ENCODE results near the gene EPB41.
"Not testable (repeated sequence)": the region's sequence is repeated elsewhere in the genome, so short reads cannot be mapped to it uniquely, and the experiment has no call there.

Gene EPB41

DNA sequence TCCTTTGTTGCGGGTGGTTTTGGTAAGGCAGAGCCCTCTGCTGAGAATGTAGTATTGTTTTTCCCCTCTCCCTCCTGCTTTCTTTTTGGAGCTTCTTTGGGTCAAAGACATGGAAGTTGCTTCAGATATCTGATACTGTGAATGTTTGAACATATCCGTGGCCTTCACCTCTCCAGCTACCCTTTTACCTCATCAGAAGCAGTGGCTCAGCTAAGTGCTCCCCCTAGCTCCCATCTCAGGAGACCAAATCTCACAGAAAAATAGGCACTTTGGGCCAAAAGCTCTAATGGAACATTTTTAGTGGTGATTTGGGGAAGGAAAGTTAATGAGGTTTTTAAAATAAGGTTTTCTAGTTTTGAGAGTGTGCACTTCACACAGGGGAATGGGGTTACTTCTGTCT lies 203.0 kb downstream of the EPB41 start:
- no peak for DNase-seq

- DNase-seq: no peak
These were observed 205.0 kb downstream of the EPB41 start for GRCh38 chr1:29119121-29119929.

DNA sequence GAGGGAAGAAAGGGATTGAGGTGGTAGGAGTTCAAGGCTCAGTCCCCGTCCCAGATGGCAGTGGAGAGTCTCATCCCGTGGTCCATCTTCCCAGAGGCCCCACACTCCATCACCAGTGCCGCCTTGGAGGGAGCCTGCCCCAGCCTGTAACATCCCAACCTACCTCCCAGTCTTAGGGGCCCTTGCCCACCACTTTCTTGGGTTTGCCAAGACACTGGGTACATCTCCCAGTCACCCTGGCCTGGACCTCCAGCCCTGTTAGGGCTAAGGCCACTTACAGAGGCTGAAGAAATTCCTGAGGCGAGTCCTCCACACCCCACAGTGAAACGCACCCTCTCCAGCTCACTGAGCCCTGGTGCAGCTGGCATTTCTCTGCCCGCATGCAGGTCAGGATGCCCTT lies 206.0 kb downstream of the EPB41 start:
- no peak for DNase-seq

DNA sequence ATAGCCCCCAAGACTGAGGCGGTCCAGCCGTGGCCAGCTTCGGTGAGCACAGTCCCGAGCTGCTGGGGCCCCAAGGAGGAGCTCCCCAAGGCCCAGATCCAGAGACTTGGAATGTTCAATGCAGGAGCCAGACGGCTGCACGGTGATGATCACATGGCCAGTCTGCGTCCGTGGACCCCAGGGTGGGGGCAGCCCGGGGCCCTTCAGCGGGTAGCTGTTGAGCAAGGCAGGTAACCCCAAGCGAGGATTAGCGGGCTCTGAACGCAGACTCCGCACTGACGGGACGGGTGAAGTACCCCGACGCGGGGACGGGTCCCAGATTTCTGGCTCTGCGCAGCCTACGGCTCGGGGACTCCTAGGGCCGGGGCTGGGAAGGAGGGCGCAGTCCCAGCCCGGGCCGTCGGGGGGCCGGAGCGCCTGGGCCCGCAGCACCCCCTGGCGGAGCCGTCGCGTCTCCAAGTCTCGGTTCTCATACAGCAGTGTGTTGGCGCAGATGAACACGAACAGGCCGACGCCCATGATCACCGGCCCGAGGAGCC lies 206.6 kb downstream of the EPB41 start:
- peak; percentile 69 for DNase-seq

- DNase-seq: no peak
These were observed 207.2 kb downstream of the EPB41 start for GRCh38 chr1:29121516-29121935.

- no peak for DNase-seq
These were observed 207.7 kb downstream of the EPB41 start for GRCh38 chr1:29121936-29122681.

DNA sequence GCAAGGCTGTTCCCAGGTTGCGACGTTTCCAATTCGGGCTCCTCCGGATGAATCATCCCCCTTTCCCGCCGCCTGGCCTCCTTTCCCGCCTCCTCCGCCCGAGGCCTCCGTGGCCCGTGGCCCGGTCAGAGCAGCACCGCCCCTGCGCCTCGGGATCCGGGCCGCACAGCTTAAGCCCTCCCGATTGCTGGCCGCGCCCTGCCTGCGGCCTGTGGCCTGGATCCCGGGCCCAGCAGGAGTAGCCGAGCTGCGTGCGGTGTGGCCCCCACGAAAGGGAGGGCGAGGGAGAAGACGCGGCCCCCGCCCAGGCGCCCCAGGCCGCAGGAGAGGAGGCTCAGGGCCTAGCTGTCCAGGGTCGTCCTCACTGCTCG lies 208.3 kb downstream of the EPB41 start:
- DNase-seq: no peak

DNA sequence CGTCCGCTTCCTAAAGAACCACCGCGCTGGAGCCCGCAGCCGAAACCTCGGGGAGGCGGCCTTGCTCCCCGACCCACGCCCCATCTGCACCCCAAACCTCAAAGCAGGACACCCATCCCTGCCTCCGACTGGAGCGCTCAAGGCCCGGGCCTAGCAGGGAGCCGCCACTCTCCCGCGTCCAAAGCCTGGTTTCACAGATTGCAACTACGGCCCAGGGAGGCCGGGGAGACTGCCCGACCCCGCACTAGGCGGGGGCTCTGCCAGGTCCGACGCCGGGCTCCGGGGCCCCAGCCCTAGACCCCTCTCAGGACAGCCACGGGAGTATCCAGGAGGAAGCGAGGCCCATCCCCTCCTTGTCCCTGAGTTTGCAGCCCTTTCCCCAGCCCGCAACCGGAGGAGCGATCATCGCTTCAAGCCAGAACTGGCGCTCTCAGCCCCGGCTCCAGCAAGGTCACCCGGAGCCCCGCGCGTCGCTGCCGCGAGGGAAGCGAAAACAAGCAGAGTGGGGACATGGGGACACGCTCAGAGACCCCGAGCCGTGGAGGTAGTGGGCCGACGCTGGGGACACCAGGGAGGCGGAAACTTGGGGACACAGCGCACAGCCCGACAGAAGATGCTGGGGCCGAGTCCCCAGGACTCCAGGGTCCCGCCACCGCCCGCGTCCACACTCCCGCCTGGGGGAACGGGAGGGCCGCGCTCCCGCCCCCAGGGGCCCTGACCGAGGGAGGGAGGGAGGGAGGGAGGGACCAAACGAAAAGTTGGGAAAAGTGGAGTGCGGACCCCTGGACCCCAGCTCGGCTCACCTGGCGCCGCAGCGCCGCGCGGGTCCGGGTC lies 208.9 kb downstream of the EPB41 start:
- DNase-seq: no peak

- DNase-seq: no peak
These were observed 209.6 kb downstream of the EPB41 start, which contains the start of gene TMEM200B for GRCh38 chr1:29123887-29124365. TMEM200B (minus strand) TSS chr1:29123903; CDS start chr1:29121828, 2,075 bp downstream.

GRCh38 chr1:29124366-29125236 lies 210.2 kb downstream of the EPB41 start:
- DNase-seq: peak; percentile 61

DNA sequence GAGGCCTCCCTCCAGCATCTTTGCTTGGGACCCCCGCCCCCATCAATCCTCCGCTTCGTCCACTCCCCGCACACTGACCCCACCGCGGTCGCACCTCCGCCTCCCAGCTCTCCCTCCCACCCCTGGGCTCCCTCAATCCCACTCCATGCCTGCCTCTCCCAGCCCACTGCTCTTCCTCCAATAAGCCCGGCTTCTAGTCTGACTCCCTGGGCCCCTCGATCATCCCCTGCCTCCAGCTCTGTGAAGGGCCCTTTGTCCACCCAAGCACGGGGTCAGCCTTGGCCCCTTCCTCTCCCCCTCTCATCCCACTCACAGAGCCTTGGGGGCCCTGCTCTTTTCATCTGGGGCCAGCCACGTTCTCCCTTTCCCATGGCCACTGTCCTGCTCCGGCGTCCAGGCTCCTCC lies 210.9 kb downstream of the EPB41 start:
- DNase-seq: no peak

DNA sequence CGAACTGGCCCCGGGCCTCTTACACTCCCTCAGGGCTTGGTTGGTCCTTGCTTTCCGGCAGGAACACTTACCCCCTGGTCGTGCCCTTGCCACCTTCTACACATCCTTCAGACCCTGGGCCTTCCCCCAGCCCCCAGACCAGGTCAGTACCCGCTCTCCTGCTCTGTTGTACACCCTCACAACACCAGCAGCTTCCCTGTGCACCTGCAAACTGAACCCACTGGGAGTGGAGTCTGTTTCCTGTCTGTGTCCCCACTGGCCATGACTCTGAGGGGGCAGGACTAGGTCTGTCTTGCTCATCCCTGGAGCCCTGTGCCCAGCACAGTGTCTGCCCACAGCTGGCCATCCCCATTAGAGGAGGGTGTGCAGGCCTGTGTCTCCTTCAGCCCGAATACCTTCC lies 211.4 kb downstream of the EPB41 start:
- no peak for DNase-seq

GRCh38 chr1:29126198-29126597 lies 211.8 kb downstream of the EPB41 start:
- DNase-seq: no peak

- DNase-seq: no peak
These were observed 214.4 kb downstream of the EPB41 start for GRCh38 chr1:29128739-29129138.

DNA sequence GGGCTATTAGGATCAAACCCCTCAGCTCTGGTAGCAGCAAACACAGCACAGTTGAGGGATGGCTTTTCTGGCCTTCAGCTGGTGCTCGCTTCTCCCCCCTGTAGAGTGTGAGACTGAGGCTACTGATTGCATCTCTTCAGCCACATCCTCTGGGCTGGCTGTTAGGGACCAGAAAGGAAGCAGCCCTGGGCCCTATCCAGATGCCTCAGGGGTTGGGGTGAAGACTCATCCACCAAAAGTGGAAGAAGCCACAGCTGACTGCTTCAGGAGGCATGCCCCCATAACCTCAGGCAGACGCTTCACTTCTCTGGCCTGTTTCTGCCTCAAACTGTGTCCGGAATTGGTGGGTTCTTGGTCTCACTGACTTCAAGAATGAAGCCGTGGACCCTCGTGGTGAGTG lies 215.5 kb downstream of the EPB41 start:
- DNase-seq: no peak

- not testable (repeated sequence) for DNase-seq
These were observed 216.7 kb downstream of the EPB41 start for GRCh38 chr1:29131056-29131455.

- DNase-seq: no peak
These were observed 219.7 kb downstream of the EPB41 start for GRCh38 chr1:29133861-29134694.

GRCh38 chr1:29134695-29135028 lies 220.3 kb downstream of the EPB41 start:
- DNase-seq: no peak

DNA sequence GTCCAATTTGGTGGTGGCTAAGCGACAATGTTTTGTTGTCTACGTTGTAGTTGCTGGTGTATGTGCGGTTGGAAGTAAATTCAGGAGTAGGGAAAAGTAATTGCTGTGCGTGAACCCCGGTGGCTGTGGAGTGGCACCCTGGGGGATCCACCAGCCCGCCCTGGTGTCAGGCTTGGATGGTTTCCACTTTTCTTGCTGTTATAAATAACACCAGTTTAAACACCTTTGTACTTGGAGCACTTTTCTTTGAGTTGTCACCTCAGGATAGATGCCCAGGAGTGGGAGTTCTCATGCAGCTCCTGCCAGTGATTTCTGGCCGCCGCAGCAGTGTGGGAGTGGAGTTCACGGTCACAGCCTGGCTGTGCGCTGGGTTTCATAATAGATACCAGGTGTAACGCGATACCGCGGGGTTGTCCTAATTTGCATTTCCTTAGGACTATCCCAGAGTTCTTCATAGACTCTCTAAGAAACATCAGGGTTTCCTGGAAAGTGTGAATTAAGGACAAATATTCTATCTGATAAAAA lies 222.1 kb downstream of the EPB41 start:
- no peak for DNase-seq

DNA sequence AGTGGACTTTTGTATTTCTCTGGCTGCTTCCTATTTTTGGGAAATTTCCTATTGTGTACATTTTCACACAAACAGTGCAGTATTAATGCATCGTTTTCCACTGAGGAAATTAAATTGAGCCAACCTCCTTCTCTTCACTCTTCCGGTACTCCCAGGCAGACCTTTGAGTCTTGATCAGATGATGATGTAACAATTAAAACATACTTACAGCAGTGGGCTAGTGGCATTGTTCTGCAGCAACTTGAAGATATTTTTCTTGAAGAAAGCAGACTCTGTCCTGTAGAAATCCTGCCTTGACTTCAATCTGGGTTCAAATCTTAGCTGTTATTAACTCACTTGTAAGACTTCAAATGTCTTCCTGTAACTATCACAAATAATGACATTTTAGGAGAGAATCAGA lies 228.3 kb downstream of the EPB41 start:
- no peak for DNase-seq

DNA sequence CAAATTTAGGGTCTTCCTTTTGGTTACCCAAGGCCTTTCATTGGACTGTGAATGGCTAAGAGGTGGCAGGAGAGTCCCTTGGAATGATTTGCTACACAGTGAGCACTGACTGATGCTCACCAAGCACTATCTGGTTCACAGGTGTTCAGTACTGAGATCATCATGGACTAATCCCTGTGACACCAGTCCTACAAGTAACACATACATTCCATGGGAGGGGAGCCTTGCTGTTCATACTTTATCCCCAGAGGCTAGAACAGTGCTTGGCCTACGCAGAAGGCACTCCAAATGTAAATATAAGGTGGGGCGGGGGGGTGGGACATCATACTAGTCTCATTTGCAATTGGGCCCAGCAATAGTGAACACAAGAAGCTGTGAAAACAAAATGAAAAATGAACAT lies 229.8 kb downstream of the EPB41 start:
- DNase-seq: no peak
